Activated CD4-positive, alpha-beta memory T cell treated with anti-CD3 and anti-CD28 coated beads for 36 hours (primary cell): Measurements from ENCODE around the gene ELOVL1. TPM values are rescaled to one million over a fixed set of nuclear protein-coding genes. Genes with fewer than 3 reads are reported as not detected.

ENCODE experiments used
- CTCF ChIA-PET: fragments of 350-600 bp; sonication (Branson Sonifier 250); formaldehyde crosslinking; loops from one replicate; lab custom pipeline; 2021; ENCODE audit warnings: antibody characterized with exemption, inconsistent platforms; lab: Charles Lee
- POLR2A ChIA-PET: fragments of 350-600 bp; sonication (Branson Sonifier 250); formaldehyde crosslinking; loops from one replicate; lab custom pipeline; 2021; ENCODE audit warnings: antibody characterized with exemption; lab: Charles Lee
- DNase-seq: peaks from one replicate; pipeline ENCODE4 v3.0.0-alpha.2; 2020
- H3K27ac Mint-ChIP-seq: one replicate; pipeline ENCODE4 v1.8.0; 2021; ENCODE audit warnings: mixed read lengths
- H3K27me3 Mint-ChIP-seq: one replicate; pipeline ENCODE4 v1.8.0; 2021; ENCODE audit warnings: mixed read lengths
- H3K36me3 Mint-ChIP-seq: one replicate; pipeline ENCODE4 v1.8.0; 2021; ENCODE audit warnings: mixed read lengths
- H3K4me1 Mint-ChIP-seq: one replicate; pipeline ENCODE4 v1.8.0; 2021; ENCODE audit warnings: low read depth, mixed read lengths
- H3K4me3 Mint-ChIP-seq: one replicate; pipeline ENCODE4 v1.8.0; 2021; ENCODE audit warnings: mild to moderate bottlenecking, mixed read lengths
- H3K9me3 Mint-ChIP-seq: one replicate; pipeline ENCODE4 v1.8.0; 2021; ENCODE audit warnings: mixed read lengths
- intact Hi-C: fragments of 100-400 bp; cut with micrococcal nuclease; formaldehyde crosslinking; loops from one replicate; pipeline ENCODE4 v1.15.1; 2023
- total RNA-seq, 2 experiments: library from RNA; stranded (reverse); gene quantifications; one replicate each; pipeline ENCODE4 v1.2.3, GENCODE V29; 2021

ELOVL1 gene
- total RNA-seq, 2 experiments from 2014 or later: 63.4 to 64.7 TPM

DNA sequence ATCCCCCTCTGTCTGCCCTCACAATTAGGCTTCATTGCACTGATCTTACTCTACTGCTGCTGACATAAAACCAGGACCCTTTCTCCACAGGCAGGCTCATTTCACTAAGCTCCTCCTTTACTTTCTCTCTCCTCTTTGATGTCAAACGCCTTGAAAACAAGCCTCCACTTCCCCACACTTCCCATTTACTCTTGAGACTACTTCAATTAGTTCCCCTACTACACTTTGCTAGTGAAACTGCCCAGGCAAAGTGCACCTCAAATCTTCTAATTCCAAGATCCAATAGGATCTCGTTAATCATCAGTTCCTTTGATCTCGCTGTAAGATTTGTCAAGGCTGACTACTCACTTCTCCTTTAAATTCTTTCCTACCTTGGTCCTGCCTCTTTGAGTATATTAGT lies 14.9 kb downstream of the ELOVL1 start:
- H3K36me3 Mint-ChIP-seq: peaks cover 3% of the 10 kb centered on the region
- H3K4me1 Mint-ChIP-seq: peaks cover 4% of the 10 kb centered on the region
- no peak for DNase-seq
- intact Hi-C loops: no loop called here
- POLR2A ChIA-PET: interaction anchor here (0.6 kb wide), 1 partner anchor 73 kb away, joined by 3 read pairs; no protein-coding TSS in a partner anchor
- no peaks in the 10 kb centered on the region for H3K27me3 Mint-ChIP-seq
- no peak overlapping the region for H3K4me3 Mint-ChIP-seq
- CTCF ChIA-PET: interaction anchor here (0.8 kb wide), 1 partner anchor 106 kb away, joined by 3 read pairs; no protein-coding TSS in a partner anchor
- no peak overlapping the region for H3K27ac Mint-ChIP-seq
- H3K9me3 Mint-ChIP-seq: no peaks in the 10 kb centered on the region

- H3K9me3 Mint-ChIP-seq: no peaks in the 10 kb centered on the region
- intact Hi-C loops: no loop called here
- H3K36me3 Mint-ChIP-seq: peaks cover 3% of the 10 kb centered on the region
- CTCF ChIA-PET: interaction anchor here (0.8 kb wide), 1 partner anchor 106 kb away, joined by 3 read pairs; no protein-coding TSS in a partner anchor
- H3K4me3 Mint-ChIP-seq: no peak overlapping the region
- H3K27me3 Mint-ChIP-seq: no peaks in the 10 kb centered on the region
- POLR2A ChIA-PET: no interaction called here
- peaks cover 2% of the 10 kb centered on the region for H3K4me1 Mint-ChIP-seq
- no peak overlapping the region for H3K27ac Mint-ChIP-seq
- no peak for DNase-seq
These were observed 15.5 kb downstream of the ELOVL1 start for GRCh38 chr1:43352351-43352705.

GRCh38 chr1:43351421-43352350 lies 16.1 kb downstream of the ELOVL1 start:
- CTCF ChIA-PET: interaction anchor here (0.8 kb wide), 1 partner anchor 105 kb away, joined by 3 read pairs; no protein-coding TSS in a partner anchor
- Mint-ChIP-seq H3K4me1 (peaks cover 2% of the 10 kb centered on the region), H3K9me3 (no peaks in the 10 kb centered on the region), H3K27ac (no peak overlapping the region), H3K4me3 (no peak overlapping the region), H3K36me3 (peaks cover 3% of the 10 kb centered on the region), H3K27me3 (no peaks in the 10 kb centered on the region)
- POLR2A ChIA-PET: no interaction called here
- no peak for DNase-seq
- intact Hi-C loops: no loop called here

DNA sequence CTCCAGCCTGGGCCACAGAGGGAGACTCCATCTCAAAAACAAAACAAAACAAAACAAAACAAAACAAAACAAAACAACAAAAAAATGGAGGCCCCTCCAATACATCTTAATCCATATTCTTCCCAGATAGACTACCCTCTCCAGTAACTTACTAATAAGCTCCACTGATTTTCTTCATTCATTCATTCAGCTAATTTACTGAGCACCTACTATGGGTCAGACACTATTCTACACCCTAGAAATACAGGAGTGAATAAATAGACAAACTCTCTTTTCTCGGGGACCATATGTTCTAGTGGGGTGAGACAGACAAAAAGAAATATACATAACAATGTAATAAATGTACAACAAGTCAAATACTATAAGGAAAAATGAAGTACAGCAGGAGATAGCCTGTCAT lies 16.8 kb downstream of the ELOVL1 start:
- H3K27me3 Mint-ChIP-seq: no peaks in the 10 kb centered on the region
- H3K4me1 Mint-ChIP-seq: peaks cover 2% of the 10 kb centered on the region
- POLR2A ChIA-PET: interaction anchor here (1.4 kb wide), 1 partner anchor 9 kb away, joined by 3 read pairs; no protein-coding TSS in a partner anchor
- peaks cover 2% of the 10 kb centered on the region for H3K36me3 Mint-ChIP-seq
- no peak for DNase-seq
- H3K9me3 Mint-ChIP-seq: no peaks in the 10 kb centered on the region
- CTCF ChIA-PET: no interaction called here
- intact Hi-C loops: no loop called here
- no peak overlapping the region for H3K4me3 Mint-ChIP-seq
- H3K27ac Mint-ChIP-seq: no peak overlapping the region

DNA sequence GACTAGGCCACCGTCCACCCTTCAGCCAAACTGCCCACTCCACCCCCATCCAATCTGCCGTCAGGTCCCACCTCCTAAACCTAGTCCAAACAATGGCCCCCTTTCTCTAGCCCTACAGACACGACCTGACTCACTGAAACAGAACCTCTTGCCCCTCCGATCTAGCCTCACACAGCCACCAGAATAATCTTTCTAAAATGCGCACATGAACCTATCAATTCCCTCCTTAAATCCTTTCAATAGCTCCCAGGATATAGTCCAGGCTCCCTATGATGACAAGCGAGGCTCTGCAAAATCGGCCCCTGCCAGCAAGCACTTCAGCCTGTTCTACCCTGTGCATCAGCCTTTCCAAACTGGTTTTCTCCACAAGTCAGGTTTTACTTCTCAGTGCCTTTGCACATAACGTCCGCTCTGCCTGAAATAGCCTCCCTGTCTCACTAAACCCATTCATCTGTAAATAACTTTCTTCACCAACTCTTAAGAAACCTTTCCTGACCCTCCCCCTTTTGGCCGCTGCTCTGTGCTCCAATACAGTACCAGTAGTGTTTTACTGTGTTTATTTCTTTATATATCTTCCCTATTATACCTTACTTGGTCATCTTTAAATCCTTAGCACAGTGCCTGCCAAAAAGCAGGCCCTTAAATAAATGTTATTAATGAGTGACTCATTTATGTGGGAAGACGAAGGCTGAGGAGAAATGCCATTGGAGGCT lies 18.1 kb downstream of the ELOVL1 start:
- H3K9me3 Mint-ChIP-seq: no peaks in the 10 kb centered on the region
- intact Hi-C loops: no loop called here
- H3K36me3 Mint-ChIP-seq: no peaks in the 10 kb centered on the region
- no peaks in the 10 kb centered on the region for H3K27me3 Mint-ChIP-seq
- H3K27ac Mint-ChIP-seq: peak overlapping the region; percentile 85
- ChIA-PET CTCF (no interaction called here), POLR2A (interaction anchor here (1.4 kb wide), 1 partner anchor 11 kb away, joined by 3 read pairs; no protein-coding TSS in a partner anchor)
- peak overlapping the region; percentile 74 for H3K4me3 Mint-ChIP-seq
- H3K4me1 Mint-ChIP-seq: peaks cover 2% of the 10 kb centered on the region
- DNase-seq: no peak

- DNase-seq: peak; percentile 81
- Mint-ChIP-seq H3K27me3 (no peaks in the 10 kb centered on the region), H3K4me1 (peaks cover 2% of the 10 kb centered on the region), H3K9me3 (no peaks in the 10 kb centered on the region), H3K27ac (peak overlapping the region; percentile 85), H3K4me3 (peak overlapping the region; percentile 74), H3K36me3 (no peaks in the 10 kb centered on the region)
- CTCF ChIA-PET: no interaction called here
- intact Hi-C loops: no loop called here
- POLR2A ChIA-PET: interaction anchor here (0.6 to 0.8 kb wide), 3 partner anchors 19 to 434 kb away, joined by 3 to 4 read pairs (median 4); partner anchors contain the start of gene HYI
These were observed 18.8 kb downstream of the ELOVL1 start for GRCh38 chr1:43348809-43349593.

GRCh38 chr1:43348343-43348808 lies 19.4 kb downstream of the ELOVL1 start:
- H3K36me3 Mint-ChIP-seq: no peaks in the 10 kb centered on the region
- H3K4me3 Mint-ChIP-seq: peak overlapping the region; percentile 12
- DNase-seq: no peak
- H3K9me3 Mint-ChIP-seq: no peaks in the 10 kb centered on the region
- ChIA-PET CTCF (no interaction called here), POLR2A (interaction anchor here (0.6 to 0.8 kb wide), 3 partner anchors 20 to 433 kb away, joined by 3 to 4 read pairs (median 4); partner anchors contain the start of gene HYI)
- no peak overlapping the region for H3K27ac Mint-ChIP-seq
- peaks cover 2% of the 10 kb centered on the region for H3K4me1 Mint-ChIP-seq
- intact Hi-C loops: no loop called here
- no peaks in the 10 kb centered on the region for H3K27me3 Mint-ChIP-seq

GRCh38 chr1:43346636-43347035 lies 21.2 kb downstream of the ELOVL1 start:
- H3K27ac Mint-ChIP-seq: no peak overlapping the region
- CTCF ChIA-PET: interaction anchor here (1.0 kb wide), 1 partner anchor 12 kb away, joined by 3 read pairs; the partner anchor contains the start of gene CDC20
- intact Hi-C loops: no loop called here
- H3K27me3 Mint-ChIP-seq: no peaks in the 10 kb centered on the region
- no peaks in the 10 kb centered on the region for H3K36me3 Mint-ChIP-seq
- no peaks in the 10 kb centered on the region for H3K9me3 Mint-ChIP-seq
- peaks cover 2% of the 10 kb centered on the region for H3K4me1 Mint-ChIP-seq
- POLR2A ChIA-PET: no interaction called here
- no peak for DNase-seq
- H3K4me3 Mint-ChIP-seq: no peak overlapping the region

- H3K4me1 Mint-ChIP-seq: peaks cover 2% of the 10 kb centered on the region
These were observed 22.7 kb downstream of the ELOVL1 start for GRCh38 chr1:43345120-43345519.

GRCh38 chr1:43344267-43344850 lies 23.5 kb downstream of the ELOVL1 start:
- Mint-ChIP-seq H3K27ac (no peak overlapping the region), H3K9me3 (no peaks in the 10 kb centered on the region), H3K27me3 (no peaks in the 10 kb centered on the region), H3K4me1 (peaks cover under 1% of the 10 kb centered on the region), H3K4me3 (no peak overlapping the region), H3K36me3 (no peaks in the 10 kb centered on the region)
- no peak for DNase-seq
- intact Hi-C loops: no loop called here
- CTCF ChIA-PET: no interaction called here
- POLR2A ChIA-PET: no interaction called here

More at GRCh38 chr1:43345120-43345519, 22.7 kb downstream of the ELOVL1 start:
- no peaks in the 10 kb centered on the region for H3K9me3 Mint-ChIP-seq
- H3K27me3 Mint-ChIP-seq: no peaks in the 10 kb centered on the region
- no peak overlapping the region for H3K4me3 Mint-ChIP-seq
- H3K36me3 Mint-ChIP-seq: no peaks in the 10 kb centered on the region
- H3K27ac Mint-ChIP-seq: no peak overlapping the region
- CTCF ChIA-PET: no interaction called here
- DNase-seq: no peak
- POLR2A ChIA-PET: no interaction called here
- intact Hi-C loops: no loop called here

DNA sequence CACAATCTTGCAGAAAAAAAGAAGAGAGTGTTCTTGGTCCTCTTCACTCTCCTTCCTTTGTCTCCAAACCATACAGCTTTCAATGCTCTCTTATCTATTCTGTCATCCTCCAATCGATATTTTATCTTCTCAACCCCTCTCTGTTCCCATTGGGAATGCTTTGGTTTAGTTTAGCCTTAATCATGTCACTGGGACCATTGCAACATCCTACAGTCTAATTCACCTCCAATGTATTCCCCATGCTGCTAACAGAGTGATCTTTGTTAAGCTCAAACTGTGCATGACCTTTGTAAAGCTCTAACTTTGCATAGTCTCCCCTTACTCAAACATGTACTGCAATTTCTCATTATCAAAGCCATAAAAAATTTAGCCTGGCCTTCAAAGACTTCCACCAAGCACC lies 27.3 kb downstream of the ELOVL1 start:
- Mint-ChIP-seq H3K36me3 (no peaks in the 10 kb centered on the region), H3K4me1 (no peaks in the 10 kb centered on the region)

More for the DNA sequence above, 27.3 kb downstream of the ELOVL1 start:
- Mint-ChIP-seq H3K27me3 (no peaks in the 10 kb centered on the region), H3K27ac (no peak overlapping the region), H3K9me3 (no peaks in the 10 kb centered on the region), H3K4me3 (no peak overlapping the region)
- ChIA-PET POLR2A (no interaction called here), CTCF (no interaction called here)
- intact Hi-C loops: no loop called here
- no peak for DNase-seq
